Amygdala (tissue), 56 donors: Measurements from ENCODE around the gene YOD1.

Source experiments
- DNase-seq, 56 donors: peaks; one replicate each; lab custom pipeline; 2025; lab: John Stamatoyannopoulos, UW

The YOD1 gene

GRCh38 chr1:207073906-207074820 is 23.2 kb upstream of the YOD1 start:
- no peak for DNase-seq

GRCh38 chr1:207072233-207072632 is 21.2 kb upstream of the YOD1 start:
- no peak for DNase-seq

- DNase-seq, result no peak
Observed at GRCh38 chr1:207071426-207071825, 20.4 kb upstream of the YOD1 start.

- no peak for DNase-seq
Observed at GRCh38 chr1:207070811-207071210, 19.8 kb upstream of the YOD1 start.

- peak in 8 of 56 donors; percentile 3 to 43 (median 22) for DNase-seq
Observed at GRCh38 chr1:207069858-207070506, 19.0 kb upstream of the YOD1 start.

- no peak for DNase-seq
Observed at GRCh38 chr1:207069061-207069460, 18.1 kb upstream of the YOD1 start.

- no peak for DNase-seq
Observed at GRCh38 chr1:207067665-207068064, 16.7 kb upstream of the YOD1 start.

GRCh38 chr1:207067185-207067584 is 16.2 kb upstream of the YOD1 start:
- no peak for DNase-seq

- DNase-seq, result peak in 21 of 56 donors; percentile 6 to 64 (median 33)
Observed at GRCh38 chr1:207064561-207064960, 13.6 kb upstream of the YOD1 start.

GRCh38 chr1:207063014-207063413 is 12.0 kb upstream of the YOD1 start:
- DNase-seq, result no peak

- no peak for DNase-seq
Observed at GRCh38 chr1:207062058-207062457, 11.1 kb upstream of the YOD1 start.

GRCh38 chr1:207060596-207060995 is 9.6 kb upstream of the YOD1 start:
- DNase-seq, result no peak

- DNase-seq, result no peak
Observed at GRCh38 chr1:207059881-207060280, 8.9 kb upstream of the YOD1 start.

- no peak for DNase-seq
Observed at GRCh38 chr1:207058878-207059867, 8.2 kb upstream of the YOD1 start.

- no peak for DNase-seq
Observed at GRCh38 chr1:207058252-207058651, 7.2 kb upstream of the YOD1 start.

GRCh38 chr1:207056673-207057072 is 5.7 kb upstream of the YOD1 start:
- DNase-seq, result no peak

- no peak for DNase-seq
Observed at GRCh38 chr1:207055386-207056001, 4.5 kb upstream of the YOD1 start.

GRCh38 chr1:207054491-207054890 is 3.5 kb upstream of the YOD1 start:
- no peak for DNase-seq

GRCh38 chr1:207052911-207053769 is 2.1 kb upstream of the YOD1 start, which contains the start of gene PFKFB2:
Gene PFKFB2 (plus strand): TSS chr1:207053275. CDS start chr1:207054718, 1,443 bp downstream.
- DNase-seq, result peak; percentile 54 to 99 (median 94)
